Gastroesophageal sphincter (tissue), 4 donors: ENCODE measurements around the gene GGCT. TPM values are rescaled to one million over a fixed set of nuclear protein-coding genes. Genes with fewer than 3 reads are reported as not detected.

Experiments
- ATAC-seq: fragments of 150-250 bp; one replicate; pipeline ENCODE4 v1.9.1; 2016; ENCODE audit warnings: mild to moderate bottlenecking, moderate library complexity
- H3K27ac ChIP-seq, 4 donors: fragments of 200-600 bp; sonication (generic) in 3 of 4; 1 replicate in 3 of 4; 2 replicates in 1 of 4; pipeline ENCODE4 v1.5.1; 2016 to 2019
- H3K27me3 ChIP-seq: fragments of 200-600 bp; sonication (generic); one replicate; pipeline ENCODE4 v1.5.1; 2019
- H3K36me3 ChIP-seq, 2 donors: fragments of 200-600 bp; sonication (generic); one replicate each; pipeline ENCODE4 v1.5.1; 2019; ENCODE audit warnings: control low read depth in 1 of 2
- H3K4me1 ChIP-seq, 3 donors: fragments of 200-600 bp; sonication (generic); 1 replicate in 2 of 3; 2 replicates in 1 of 3; pipeline ENCODE4 v1.5.1; 2016 to 2019; ENCODE audit warnings: control low read depth in 2 of 3
- H3K4me3 ChIP-seq, 2 donors: fragments of 200-600 bp; sonication (generic); one replicate each; pipeline ENCODE4 v1.5.1; 2019; ENCODE audit warnings: mild to moderate bottlenecking in 1 of 2, moderate library complexity in 1 of 2
- H3K9me3 ChIP-seq, 3 donors: fragments of 200-600 bp; sonication (generic); one replicate each; pipeline ENCODE4 v1.5.1; 2017 to 2019; ENCODE audit warnings: control low read depth in 2 of 3
- CTCF ChIP-seq, 4 experiments: fragments of 200-600 bp in 2 of 4; fragments of 450-650 bp in 2 of 4; sonication (generic) in 1 of 4; IDR thresholded peaks; one replicate each; pipeline ENCODE4 v1.5.1; 2017 to 2019; ENCODE audit warnings: antibody characterized with exemption in 4 of 4, mild to moderate bottlenecking in 2 of 4, moderate library complexity in 2 of 4
- EP300 ChIP-seq: sonication (generic); formaldehyde crosslinking; IDR thresholded peaks from one replicate; pipeline ENCODE4 v1.6.1; 2017; ENCODE audit warnings: antibody characterized with exemption, mild to moderate bottlenecking
- POLR2A ChIP-seq, 2 donors: fragments of 450-650 bp; IDR thresholded peaks; one replicate each; pipeline ENCODE4 v1.6.1; 2017; ENCODE audit warnings: antibody characterized with exemption in 2 of 2, mild to moderate bottlenecking in 2 of 2, moderate library complexity in 1 of 2
- POLR2AphosphoS5 ChIP-seq: sonication (generic); formaldehyde crosslinking; IDR thresholded peaks from one replicate; pipeline ENCODE4 v1.6.1; 2017; ENCODE audit warnings: antibody characterized with exemption
- WGBS, 2 donors: methylation state at CpG; one replicate each; pipeline ENCODE4 v1.1.5; 2018; ENCODE audit warnings: low coverage in 1 of 2; 5-methylcytosine and 5-hydroxymethylcytosine counted together
- total RNA-seq, 4 donors: library from RNA; depleted of rRNA; stranded (reverse); fragments of >200 nt; gene quantifications; one replicate each; pipeline ENCODE4 v1.1.0, GENCODE V29; 2016

GGCT gene
- total RNA-seq, 4 donors from 2014 or later: 16.7 to 29.0 (median 23.7) TPM

- H3K9me3 ChIP-seq: no peaks in the 10 kb centered on the region
- H3K36me3 ChIP-seq: peaks cover 0 to 85% of the 10 kb centered on the region in 2 donors
Measured at GRCh38 chr7:30448461-30449189, 56.0 kb downstream of the GGCT start.

GRCh38 chr7:30447466-30447865, 57.2 kb downstream of the GGCT start:
- H3K36me3 ChIP-seq: peaks cover 0 to 74% of the 10 kb centered on the region in 2 donors
- 100% methylated on average over 1 of the region's 8 CpGs; no CpG with 5 or more reads in 1 of the 2 donors for WGBS, 2 donors
- ATAC-seq: no peak

More at GRCh38 chr7:30448461-30449189, 56.0 kb downstream of the GGCT start:
- 40 to 46% methylated on average over 1 to 2 of the region's 10 CpGs for WGBS, 2 donors
- ATAC-seq: no peak
- Histone ChIP-seq H3K4me1 (peaks cover 0 to 36% (median 0%) of the 10 kb centered on the region in 3 donors), H3K27me3 (no peaks in the 10 kb centered on the region), H3K4me3 (no peak overlapping the region), H3K27ac (peak overlapping the region in 1 of 4 donors; percentile 41)
- TF ChIP-seq EP300 (no peak), POLR2AphosphoS5 (peak; percentile 66)

More at GRCh38 chr7:30447466-30447865, 57.2 kb downstream of the GGCT start:
- Histone ChIP-seq H3K9me3 (no peaks in the 10 kb centered on the region), H3K27me3 (no peaks in the 10 kb centered on the region), H3K4me3 (no peak overlapping the region), H3K27ac (no peak overlapping the region), H3K4me1 (peaks cover 0 to 33% (median 0%) of the 10 kb centered on the region in 3 donors)
- TF ChIP-seq EP300 (no peak), CTCF (IDR thresholded peaks at IDR 0.05) (no peak), POLR2AphosphoS5 (no peak), POLR2A (IDR thresholded peaks at IDR 0.05) (no peak)

Other genes with a start within 250 kb of the GGCT start
- 10 to 100 TPM; 12.5 to 20.9 (median 18.6) TPM for gene ZNRF2, start 220.2 kb downstream of the GGCT start, total RNA-seq
- 10 to 100 TPM; 10.3 to 28.1 (median 16.9) TPM for gene NOD1, start 26.0 kb downstream of the GGCT start, total RNA-seq
- gene GARS1, start 90.0 kb upstream of the GGCT start, total RNA-seq: 10 to 100 TPM; 44.7 to 81.9 (median 49.7) TPM
- under 1 TPM in 3 of 4 donors, not detected in 1; 0.15 to 0.77 (median 0.47) TPM for gene CRHR2, start 177.6 kb upstream of the GGCT start, total RNA-seq
- 100 to 1,000 TPM; 115 to 212 (median 131) TPM for gene INMT, start 247.3 kb upstream of the GGCT start, total RNA-seq